Measurements from ENCODE around the gene COL15A1.

Gene COL15A1

DNA sequence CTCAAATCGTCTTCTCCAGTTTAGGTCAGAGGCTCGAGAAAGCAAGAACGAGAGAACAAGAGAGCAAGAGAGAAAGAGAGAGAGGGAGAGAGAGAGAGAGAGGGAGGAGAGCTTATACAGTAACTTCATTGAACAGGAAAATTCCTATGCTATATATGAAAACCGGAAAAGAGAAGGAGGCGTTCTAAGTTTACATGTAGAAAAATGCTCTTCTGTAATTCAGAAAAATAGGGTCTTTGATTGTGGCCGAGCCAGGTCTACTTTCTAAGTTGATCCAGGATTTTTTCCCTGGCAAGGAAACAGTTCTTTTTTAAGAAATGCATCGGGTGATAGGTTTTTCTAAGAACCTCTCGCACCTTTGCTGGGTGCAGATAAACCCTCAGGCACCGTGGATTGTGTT is 29.5 kb downstream of the COL15A1 start:
- DNase-seq (ENCODE audit: low read depth): no peak

DNA sequence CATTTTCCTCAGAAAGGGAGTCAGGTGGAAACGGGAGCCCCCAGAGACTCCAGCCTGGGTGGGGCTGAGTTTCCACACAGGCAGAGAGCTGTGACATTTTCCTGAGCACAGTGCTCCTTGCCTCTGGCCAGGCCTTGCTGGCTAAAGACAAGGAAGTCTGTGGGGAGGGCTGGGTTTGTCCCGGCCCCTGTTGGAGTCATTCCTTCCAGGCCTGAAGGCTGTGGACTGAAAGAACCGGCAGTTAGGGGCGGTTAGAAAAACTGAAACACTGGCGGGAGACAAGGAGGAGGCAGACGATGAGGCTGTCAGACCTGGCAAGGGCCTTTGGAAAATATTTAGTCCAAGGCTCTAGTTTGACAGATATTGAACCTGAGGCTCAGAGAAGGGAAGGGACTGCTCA is 29.9 kb downstream of the COL15A1 start:
- DNase-seq (ENCODE audit: low read depth): no peak

DNA sequence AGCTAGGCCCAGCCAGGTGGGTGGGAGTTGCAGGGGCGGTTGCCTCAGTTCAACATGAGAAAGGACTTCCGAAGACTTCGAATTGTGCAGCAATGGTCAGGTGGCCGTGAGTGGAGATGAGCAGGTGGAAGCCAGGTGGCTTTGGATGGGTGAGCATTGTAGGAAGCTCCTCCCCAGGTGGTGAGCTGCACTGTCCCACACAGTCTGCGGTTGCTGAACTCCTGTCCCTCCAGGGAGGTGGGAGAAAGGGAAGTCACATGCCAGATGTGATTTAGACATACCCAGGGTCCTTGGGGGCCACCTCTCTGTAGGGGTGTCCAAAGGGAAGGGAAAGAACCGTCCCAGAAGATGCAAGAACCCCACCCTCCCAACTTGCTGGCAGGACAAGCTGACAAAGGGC is 30.4 kb downstream of the COL15A1 start:
- no peak for DNase-seq (ENCODE audit: low read depth)

DNA sequence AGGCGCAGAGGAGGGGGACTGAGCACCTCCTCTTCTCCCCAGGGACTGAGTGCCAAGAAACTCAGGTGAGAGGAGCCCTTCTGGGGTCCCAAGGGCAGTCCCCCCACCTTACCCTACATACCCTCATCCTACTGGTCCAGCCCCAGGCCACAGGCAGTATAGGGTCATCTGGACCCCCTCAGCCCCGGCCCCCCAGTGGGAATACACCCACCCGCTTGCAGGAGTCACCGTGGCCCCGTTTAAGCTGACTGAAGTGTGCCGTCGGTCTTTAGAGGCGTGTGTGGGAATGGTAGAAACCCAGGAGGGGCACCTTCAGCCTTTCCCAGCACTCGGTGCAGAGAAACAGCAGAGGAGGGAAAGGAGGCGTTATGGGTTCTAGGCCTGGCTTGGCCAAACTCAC is 30.8 kb downstream of the COL15A1 start:
- DNase-seq (ENCODE audit: low read depth): no peak

DNA sequence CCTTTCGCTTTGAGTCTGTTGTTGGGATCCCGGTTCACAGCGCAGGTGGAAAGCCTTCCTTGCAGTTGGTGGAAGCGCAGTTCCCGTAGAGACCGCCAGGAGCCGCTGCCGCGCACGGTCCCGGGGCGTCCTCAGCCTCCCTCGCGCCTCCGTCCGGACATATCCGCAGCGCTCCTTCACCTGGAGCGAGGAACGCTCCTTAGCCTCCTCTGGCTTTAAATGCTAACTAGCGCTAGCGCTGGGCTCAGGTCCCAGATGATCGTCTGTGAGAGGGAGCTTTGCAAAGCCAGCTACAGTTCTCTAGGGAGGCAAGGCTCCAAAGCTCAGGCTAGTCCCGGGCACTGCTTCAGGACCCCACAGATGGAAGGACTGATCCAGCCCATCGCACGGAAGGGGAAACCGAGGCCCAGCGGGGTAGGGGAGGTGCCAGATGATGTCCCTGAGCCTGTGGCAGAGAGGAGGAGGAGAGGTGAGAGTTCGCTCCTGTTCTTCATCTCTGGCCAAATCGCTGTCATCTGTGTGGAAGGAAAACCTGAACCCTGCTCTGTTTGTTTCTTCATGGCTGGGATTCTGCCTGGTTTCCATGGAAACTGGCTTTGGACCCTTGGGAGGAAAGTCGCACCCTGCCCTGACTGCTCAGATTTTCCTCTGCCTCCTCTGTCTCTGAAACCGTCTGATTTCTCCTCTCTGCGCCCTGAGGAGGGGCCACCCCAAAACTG is 31.4 kb downstream of the COL15A1 start:
- DNase-seq (ENCODE audit: low read depth): peak; percentile 66

DNA sequence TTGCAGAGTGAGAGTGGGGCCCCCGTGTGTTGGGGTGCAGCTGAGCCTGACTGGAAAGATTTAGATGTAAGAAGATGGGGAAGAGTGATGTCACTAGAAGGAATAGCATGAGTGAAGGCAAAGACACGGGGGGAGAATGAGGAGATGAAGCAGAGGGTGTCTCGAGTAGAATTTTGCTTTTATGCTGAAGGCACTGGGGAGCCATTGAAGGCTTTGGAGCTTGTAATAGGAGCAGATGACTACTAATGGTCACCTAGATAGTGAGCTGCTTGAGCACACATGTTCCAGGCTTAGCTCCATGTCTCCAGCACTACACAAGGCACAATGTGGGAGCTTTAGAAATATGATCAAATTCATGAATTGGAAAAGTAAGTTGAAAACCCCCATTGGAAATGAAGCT is 32.1 kb downstream of the COL15A1 start:
- no peak for DNase-seq (ENCODE audit: low read depth)

DNA sequence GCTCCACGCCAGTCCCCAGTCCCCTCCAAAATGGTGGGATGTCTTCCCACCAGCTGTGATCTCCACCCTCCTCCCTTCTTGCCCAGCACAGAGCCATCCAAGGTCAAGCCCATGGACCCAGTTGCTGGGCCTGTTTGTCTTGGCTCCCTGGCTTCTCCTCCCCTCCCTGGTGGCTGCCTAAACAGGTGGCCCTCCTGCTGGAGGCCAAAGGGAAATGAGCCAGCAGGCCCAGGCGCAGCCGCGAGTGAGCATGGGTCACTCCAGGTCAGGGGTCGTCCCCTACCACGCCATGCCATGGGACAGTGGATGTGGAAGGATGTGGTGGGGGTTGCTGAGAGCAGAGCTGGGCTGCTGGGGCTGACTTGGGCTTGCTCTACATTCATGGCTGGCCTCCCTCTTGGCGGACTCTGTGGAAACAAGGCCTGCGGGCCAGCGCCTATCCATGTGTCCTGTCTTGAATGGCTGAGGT is 33.6 kb downstream of the COL15A1 start:
- no peak for DNase-seq (ENCODE audit: low read depth)

DNA sequence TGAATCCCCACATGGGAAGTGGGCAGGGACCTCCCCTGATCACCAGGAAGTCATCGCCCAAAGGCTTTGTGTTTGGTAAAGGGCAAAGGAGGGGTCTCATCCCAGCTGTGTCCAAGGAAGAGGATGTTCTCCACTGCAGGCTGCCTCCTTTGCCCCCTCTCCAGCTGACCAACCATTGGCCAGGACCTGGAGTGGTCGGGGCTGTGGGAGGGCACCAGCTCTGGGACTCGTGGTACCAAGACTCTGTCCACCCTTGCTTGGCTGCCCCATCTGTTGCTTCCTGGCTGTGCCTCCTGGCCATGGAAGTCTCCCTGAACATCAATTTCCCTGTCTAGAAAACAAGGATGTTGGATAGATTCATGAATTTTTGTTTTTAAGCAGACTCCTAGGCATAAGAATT is 34.1 kb downstream of the COL15A1 start:
- no peak for DNase-seq (ENCODE audit: low read depth)

DNA sequence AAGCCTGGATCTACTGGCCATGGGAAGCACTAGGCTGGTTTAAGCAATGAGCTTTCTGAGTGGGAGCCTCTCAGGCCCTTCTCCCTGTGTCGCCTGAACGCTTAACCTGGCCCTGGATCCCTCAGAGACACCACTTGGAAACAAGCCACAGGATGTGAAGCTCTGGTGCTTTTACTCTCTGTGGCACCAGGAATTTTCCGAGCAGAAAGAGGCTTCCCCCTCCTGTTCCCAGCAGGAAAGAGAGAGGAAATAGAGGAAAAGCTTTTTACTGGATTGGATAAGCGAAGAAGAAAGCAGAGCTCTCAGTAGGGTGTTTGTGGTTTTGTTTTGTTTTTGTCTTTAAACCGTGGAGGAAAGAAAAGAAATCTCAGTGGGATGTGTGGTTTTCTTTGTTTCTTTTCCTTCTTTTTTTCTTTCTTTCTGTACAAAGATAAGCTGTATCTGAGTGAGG is 34.5 kb downstream of the COL15A1 start:
- DNase-seq (ENCODE audit: low read depth): no peak

DNA sequence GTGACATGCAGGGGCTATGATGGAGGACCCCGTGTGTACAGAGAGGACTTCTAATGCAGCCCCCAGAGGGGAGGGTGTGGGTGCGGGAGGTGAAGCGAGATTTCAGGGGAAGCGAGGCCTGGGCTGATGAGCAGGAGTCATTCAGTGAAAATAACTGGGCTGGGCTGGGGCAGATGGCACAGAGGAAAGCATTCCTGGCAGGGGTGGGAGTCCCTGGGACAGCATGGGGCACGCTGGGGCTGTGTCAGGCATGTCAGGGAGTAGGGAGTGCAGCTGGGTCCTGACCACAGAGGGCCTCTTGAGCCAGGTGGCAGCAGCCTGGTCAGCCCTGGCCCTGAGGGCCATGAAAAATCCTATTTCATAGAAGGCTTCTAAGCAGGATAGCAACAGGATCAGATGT is 36.6 kb downstream of the COL15A1 start:
- no peak for DNase-seq (ENCODE audit: low read depth)

DNA sequence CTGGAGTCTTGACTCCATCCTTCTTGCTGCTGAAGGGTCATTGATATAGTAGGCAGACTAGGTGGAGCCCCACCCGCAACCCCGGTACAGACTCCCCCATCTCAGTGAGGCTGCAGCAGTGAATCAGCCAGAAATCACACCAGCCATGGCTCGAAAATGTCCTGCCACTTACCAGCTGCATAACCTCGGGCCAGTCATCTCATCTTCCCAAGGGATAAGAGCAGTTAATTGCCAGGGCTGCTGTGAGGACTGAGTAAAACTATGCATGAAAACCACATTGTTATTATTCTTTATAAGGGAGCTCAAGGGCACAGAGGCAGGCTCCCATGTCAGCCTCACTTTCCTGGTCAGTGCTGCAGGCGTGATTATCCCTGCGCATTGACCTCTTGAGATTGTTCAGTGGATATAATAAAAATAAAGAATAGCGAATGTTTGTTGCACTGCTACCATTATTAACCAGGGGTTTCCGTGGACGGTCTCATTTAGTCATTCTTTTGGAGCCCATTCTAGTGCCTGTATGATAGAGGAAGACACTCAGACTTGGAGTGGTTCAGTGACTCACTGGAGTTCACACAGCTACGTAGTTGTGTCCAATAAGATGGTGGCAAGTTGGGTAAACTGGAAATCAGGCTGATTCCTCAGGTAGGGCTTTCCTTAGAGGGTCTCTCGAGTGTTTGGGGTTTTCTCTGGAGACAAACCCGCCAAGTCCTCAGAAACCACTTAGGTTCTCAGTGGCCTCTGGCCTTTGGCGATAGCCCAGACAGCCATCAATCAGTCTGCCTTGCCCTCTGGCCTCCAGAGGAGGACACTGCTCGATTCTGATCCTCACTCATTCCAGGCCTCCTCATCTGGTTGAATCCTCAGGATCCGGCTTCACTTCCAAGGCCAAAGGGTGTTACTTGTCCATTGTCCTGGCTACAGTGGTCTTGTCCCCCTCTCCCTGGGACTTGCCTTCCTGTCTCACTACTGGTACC is 39.9 kb downstream of the COL15A1 start:
- DNase-seq (ENCODE audit: low read depth): peak; percentile 98

DNA sequence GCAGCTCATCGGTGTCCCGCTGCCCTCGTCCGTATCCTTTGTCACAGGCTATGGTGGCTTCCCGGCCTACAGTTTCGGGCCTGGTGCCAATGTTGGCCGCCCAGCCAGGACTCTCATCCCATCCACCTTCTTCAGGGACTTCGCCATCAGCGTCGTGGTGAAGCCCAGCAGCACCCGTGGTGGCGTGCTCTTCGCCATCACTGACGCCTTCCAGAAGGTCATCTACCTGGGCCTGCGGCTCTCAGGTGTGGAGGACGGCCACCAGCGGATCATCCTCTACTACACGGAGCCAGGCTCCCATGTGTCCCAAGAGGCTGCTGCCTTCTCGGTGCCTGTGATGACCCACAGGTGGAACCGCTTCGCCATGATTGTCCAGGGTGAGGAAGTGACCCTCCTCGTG is 41.9 kb downstream of the COL15A1 start:
- DNase-seq (ENCODE audit: low read depth): no peak

DNA sequence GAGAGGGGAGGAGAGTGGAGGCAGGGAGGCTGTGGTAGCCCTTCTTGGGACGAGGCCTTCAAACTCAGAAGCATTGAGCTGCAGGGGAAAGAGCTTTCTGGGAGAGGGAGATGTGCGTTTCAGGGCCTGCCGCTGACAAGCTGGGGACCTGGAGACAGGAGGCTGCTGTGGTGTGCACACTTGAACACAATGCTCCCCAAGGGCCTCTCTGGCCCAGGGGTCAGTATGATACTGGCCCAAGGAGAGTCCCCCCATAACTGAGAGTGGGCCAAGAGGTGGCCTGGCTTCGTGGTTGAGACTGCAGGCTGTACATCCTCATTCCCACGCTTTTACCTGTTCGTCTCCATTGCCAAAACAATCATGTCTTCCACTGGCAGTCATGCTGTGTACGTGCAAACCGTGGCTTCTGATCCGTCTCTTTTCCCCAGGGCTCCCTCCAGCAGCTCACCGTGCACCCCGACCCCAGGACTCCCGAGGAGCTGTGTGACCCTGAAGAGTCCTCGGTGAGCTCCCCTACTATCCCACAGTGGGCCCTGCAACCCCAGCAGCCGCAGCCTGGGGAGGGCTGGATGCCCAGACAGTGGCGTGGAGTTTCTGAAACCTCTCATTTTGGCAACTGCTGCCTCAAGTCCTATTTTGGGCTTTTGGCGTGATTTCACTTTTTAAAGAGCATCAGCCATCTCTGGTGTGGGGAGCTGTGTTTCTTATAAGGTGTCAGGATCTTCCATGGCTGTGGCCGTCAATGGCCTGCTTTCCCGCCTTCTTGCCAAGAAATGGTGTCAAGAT is 43.4 kb downstream of the COL15A1 start:
- no peak for DNase-seq (ENCODE audit: low read depth)

DNA sequence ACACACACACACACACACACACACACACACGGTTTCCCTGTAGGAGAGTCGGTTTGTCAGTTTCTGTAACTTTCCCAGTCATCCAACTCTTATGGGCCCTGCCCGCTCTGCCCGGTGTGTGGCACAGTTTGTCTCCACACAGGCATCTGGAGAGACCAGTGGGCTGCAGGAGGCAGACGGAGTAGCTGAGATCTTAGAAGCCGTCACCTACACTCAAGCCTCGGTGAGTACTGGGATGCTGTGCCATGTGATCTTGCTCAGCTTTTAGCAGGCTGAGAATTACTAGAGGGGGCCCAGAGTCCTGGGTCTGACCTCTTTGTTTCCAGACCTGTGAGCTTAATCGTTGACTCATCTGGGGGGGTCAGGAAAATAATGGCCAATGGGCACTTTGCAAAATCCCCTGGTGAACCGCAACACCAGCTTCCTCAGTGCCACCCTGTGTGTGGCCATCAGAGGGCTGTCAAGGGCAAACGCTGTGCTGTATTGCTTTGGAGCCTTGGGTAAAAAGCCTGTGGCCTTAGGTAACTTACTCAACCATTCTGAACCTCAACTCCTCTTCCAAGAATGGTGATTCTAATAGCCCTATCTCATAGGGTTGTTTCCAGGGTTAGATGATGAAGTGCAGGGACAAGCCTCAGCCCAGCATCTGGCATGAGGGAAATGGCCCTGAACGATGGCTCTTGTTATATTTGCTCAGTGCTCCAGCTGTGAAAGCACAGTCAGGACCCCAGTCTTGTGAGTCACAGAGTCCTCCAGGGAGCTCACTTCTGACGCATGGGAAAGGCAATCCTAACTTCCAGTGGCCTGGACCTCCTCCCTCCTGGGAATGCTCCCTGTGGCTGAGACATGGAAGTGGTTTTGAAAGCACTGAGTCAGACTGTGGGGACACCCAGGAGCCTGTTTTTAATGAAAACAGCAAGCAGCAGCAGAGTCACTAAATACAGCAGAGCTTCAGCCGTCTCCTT is 45.6 kb downstream of the COL15A1 start:
- DNase-seq (ENCODE audit: low read depth): peak; percentile 100

DNA sequence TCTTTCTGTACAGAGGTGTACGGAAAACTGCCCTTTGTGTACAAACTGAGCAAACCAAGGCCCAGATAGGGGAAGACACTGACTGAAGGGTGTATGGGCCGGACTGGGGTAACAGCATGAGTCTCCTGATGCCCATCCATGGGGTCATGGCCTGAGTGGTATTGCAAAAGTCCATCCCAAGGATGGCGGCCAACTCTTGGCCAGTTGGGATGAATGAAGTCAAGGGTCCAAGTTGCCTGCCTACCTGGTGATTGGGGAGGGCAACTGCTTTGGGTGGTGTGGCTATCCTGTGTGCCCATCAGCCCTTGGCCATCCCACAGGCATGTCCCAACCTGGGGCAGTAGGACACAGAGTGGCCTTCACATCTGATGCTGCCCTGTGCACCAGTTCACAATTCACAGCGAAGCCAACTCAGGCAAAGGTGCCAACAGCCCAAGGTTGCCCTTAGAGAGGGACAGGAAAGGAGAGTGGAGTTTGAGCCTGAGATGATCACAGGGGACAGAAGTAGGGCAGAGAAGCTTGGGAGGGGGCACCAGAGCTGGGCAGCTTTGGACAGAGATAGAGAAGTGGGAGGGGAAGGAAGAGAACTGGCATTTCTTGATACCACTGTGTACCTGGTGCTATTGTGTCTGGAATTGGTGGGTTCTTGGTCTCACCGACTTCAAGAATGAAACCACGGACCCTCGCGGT is 46.6 kb downstream of the COL15A1 start:
- no peak for DNase-seq (ENCODE audit: low read depth)

DNA sequence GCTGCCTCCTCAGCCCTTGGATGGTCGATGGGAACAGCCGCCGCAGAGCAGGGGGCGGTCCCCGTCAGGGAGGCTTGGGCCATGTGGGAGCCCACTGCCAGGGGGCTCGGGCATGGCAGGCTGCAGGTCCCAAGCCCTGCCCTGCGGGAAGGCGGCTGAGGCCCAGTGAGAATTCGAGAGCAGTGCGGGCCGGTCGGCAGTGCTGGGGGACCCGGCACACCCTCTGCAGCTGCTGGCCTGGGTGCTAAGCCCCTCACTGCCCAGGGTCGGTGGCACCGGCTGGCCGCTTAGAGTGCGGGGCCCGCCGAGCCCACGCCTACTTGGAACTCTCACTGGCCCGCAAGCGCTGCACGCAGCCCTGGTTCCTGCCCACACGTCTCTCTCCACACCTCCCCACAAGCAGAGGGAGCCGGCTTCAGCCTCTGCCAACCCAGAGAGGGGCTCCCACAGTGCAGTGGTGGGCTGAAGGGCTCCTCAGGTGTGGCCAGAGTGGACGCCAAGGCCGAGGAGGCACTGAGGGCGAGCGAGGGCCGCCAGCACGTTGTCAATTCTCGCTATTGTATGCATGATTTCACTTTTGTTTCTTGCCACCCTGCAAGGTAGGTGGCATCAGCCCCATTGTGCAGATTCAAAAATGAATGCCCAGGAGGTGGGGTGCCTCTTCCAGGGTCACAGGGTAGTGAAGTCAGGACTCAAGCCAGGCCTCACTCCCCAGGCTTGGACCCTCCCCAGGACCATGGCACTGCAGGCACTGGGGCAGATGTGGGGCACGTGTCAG is 48.6 kb downstream of the COL15A1 start:
- no peak for DNase-seq (ENCODE audit: low read depth)

DNA sequence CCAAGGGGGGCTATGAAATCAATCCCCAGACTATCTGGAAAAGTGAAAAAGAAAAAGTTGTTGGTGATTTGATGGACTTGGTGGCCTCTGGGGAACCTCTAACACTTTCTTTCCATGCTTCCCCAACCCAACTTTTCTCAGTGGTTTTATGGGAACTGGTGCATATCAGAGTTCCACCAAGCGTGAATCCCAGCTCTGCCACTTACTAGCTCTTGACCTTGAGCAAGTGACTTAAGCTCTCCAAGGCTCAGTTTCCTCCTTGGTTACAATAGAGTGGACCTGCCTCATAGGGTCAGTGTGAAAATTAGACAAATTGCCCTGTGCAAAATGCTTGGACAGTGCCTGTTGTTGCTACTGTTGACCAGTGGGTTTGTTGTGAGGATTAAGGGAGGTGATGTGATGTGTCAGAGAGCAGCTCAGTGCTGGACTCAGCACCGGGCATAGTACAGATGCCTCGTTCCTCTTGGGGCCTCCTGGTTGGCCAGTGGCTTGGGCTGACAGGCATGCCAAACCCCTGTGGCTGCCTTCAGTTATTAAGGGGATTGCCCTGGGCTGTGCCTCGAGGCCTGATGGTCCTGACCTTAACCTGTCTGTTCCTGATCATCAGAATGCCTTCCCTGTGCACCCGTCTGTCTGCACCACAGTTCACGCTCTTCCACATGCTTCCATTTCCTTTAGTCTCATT is 49.3 kb downstream of the COL15A1 start:
- peak; percentile 14 for DNase-seq (ENCODE audit: low read depth)

DNA sequence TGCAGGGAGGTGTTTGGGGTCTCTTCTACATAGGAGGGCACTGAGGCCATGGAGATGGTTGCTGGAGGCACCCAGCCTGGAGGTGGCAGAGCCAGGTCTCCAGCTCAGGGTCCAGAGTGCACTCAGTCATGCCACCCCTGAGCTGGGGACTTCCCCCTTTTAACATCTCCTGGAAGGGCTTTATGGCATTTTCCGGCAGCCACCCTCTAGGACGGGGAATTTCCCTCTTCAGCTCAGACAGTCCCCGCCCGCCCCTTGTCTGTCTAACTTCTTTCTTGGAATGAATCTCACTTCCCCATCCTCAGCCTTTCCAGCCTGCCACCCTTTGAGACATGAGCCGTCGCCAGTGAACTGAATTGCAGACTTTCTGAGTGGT is 49.9 kb downstream of the COL15A1 start:
- no peak for DNase-seq (ENCODE audit: low read depth)
